GM12878 (cell line): ENCODE data around the gene VPS8.

Experiments used
- CHD4 ChIP-seq: fragments of 200-600 bp; sonication (generic); IDR thresholded peaks from 2 replicates; pipeline ENCODE4 v1.6.1; 2016; ENCODE audit warnings: mild to moderate bottlenecking
- CTCF ChIP-seq, 3 experiments: IDR thresholded peaks in 2 of 3; conservative IDR thresholded peaks in 1 of 3; 2 replicates each; pipeline ENCODE4 v1.5.1; 2011; ENCODE audit warnings: low read depth in 3 of 3, low read length in 3 of 3, mild to moderate bottlenecking in 3 of 3, control low read depth in 2 of 3, moderate library complexity in 2 of 3, inconsistent platforms in 1 of 3, mixed read lengths in 1 of 3; ENCODE audit not compliant: control insufficient read depth in 2 of 3, insufficient read depth in 1 of 3; ENCODE audit errors: extremely low read depth in 1 of 3
- EZH2 ChIP-seq: IDR thresholded peaks from 2 replicates; pipeline ENCODE4 v1.6.1; 2012; ENCODE audit warnings: low read depth, mild to moderate bottlenecking, control low read depth, inconsistent platforms, low read length, borderline replicate concordance; ENCODE audit not compliant: control insufficient read depth
- FOXK2 ChIP-seq: fragments of 450-650 bp; IDR thresholded peaks from 2 replicates; pipeline ENCODE4 v1.6.1; 2017; ENCODE audit warnings: mild to moderate bottlenecking, moderate library complexity
- HDAC2 ChIP-seq: fragments of 200-600 bp; sonication (generic); IDR thresholded peaks from 2 replicates; pipeline ENCODE4 v1.6.1; 2017
- SUZ12 ChIP-seq: fragments of 200-600 bp; sonication (generic); IDR thresholded peaks from one replicate; pipeline ENCODE4 v1.6.1; 2018; ENCODE audit warnings: antibody characterized with exemption, mild to moderate bottlenecking; ENCODE audit not compliant: unreplicated experiment

GRCh38 chr3:184874709-184875644 is 63.0 kb downstream of the VPS8 start:
- no peak for TF ChIP-seq CHD4
- no peak for TF ChIP-seq SUZ12
- TF ChIP-seq HDAC2, result no peak
- TF ChIP-seq FOXK2, result no peak
- no peak for TF ChIP-seq EZH2
- TF ChIP-seq CTCF (IDR thresholded peaks at IDR 0.05 in 2 of 3, conservative IDR thresholded peaks at IDR 0.05 in 1 of 3; ENCODE audit: control insufficient read depth in 2 of 3, extremely low read depth in 1 of 3, insufficient read depth in 1 of 3, low read depth in 3 of 3, low read length in 3 of 3), result peak; percentile 51 to 73 (median 52); a peak in 5 of 6 replicates
